ENCODE measurements around the gene TRIM6.

Gene TRIM6, protein sequence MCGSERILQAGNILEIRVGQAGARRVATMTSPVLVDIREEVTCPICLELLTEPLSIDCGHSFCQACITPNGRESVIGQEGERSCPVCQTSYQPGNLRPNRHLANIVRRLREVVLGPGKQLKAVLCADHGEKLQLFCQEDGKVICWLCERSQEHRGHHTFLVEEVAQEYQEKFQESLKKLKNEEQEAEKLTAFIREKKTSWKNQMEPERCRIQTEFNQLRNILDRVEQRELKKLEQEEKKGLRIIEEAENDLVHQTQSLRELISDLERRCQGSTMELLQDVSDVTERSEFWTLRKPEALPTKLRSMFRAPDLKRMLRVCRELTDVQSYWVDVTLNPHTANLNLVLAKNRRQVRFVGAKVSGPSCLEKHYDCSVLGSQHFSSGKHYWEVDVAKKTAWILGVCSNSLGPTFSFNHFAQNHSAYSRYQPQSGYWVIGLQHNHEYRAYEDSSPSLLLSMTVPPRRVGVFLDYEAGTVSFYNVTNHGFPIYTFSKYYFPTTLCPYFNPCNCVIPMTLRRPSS

GRCh38 chr11:5596607-5597201 lies at the start of gene TRIM6:
Gene TRIM6, plus strand, starts transcription at chr11:5596637. Its CDS starts 261 bp downstream, at chr11:5596898.
- Histone ChIP-seq H3K9me3 (ENCODE audit: control insufficient read depth, insufficient read depth, low read depth, low read length) (no peaks in the 10 kb centered on the region), H3K27ac (ENCODE audit: low read depth, low read length) (peak within 1 kb of the TSS; percentile 70; the same call in 1 of the 2 replicates), H3K27me3 (ENCODE audit: control insufficient read depth, insufficient read depth, low read length) (no peaks in the 10 kb centered on the region), H3K9ac (ENCODE audit: low read length) (peak within 1 kb of the TSS; percentile 63), H3K4me3 (ENCODE audit: low read depth, low read length) (peak within 1 kb of the TSS; percentile 75), H3K4me1 (ENCODE audit: control insufficient read depth, insufficient read depth, low read length) (peaks cover 25% of the 10 kb centered on the region), H3K36me3 (ENCODE audit: control insufficient read depth, insufficient read depth, low read length) (no peaks in the 10 kb centered on the region)

DNA sequence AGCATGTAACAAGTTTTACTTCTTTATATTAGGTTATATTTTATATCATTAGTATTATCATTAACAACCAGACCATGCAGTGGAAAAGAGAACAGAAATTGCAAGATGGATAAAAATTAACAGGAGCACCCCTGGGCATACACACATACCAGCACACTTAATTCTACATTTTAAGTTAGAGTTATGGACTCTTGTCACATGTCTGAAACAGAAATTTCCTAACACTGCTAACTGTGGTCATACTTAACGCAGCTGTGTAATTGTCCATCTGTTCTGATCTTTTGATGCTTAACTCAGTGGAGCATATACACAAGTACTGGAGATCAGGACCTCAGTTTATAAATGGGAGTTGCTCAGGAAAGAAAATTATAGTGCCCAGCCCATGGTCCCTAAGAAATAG lies 48.5 kb upstream of the TRIM6 start:
- no peaks in the 10 kb centered on the region for H3K27me3 ChIP-seq (ENCODE audit: control insufficient read depth, insufficient read depth, low read length)
- H3K4me3 ChIP-seq (ENCODE audit: low read depth, low read length), result no peak overlapping the region
- H3K36me3 ChIP-seq (ENCODE audit: control insufficient read depth, insufficient read depth, low read length), result no peaks in the 10 kb centered on the region
- H3K4me1 ChIP-seq (ENCODE audit: control insufficient read depth, insufficient read depth, low read length), result no peaks in the 10 kb centered on the region
- no peak overlapping the region for H3K27ac ChIP-seq (ENCODE audit: low read depth, low read length)
- no peaks in the 10 kb centered on the region for H3K9me3 ChIP-seq (ENCODE audit: control insufficient read depth, insufficient read depth, low read depth, low read length)
- H3K9ac ChIP-seq (ENCODE audit: low read length), result no peak overlapping the region

- H3K9me3 ChIP-seq (ENCODE audit: control insufficient read depth, insufficient read depth, low read depth, low read length), result no peaks in the 10 kb centered on the region
- H3K36me3 ChIP-seq (ENCODE audit: control insufficient read depth, insufficient read depth, low read length), result no peaks in the 10 kb centered on the region
- no peak within 1 kb of the TSS for H3K27ac ChIP-seq (ENCODE audit: low read depth, low read length)
- H3K4me3 ChIP-seq (ENCODE audit: low read depth, low read length), result no peak within 1 kb of the TSS
- no peaks in the 10 kb centered on the region for H3K4me1 ChIP-seq (ENCODE audit: control insufficient read depth, insufficient read depth, low read length)
- H3K27me3 ChIP-seq (ENCODE audit: control insufficient read depth, insufficient read depth, low read length), result no peaks in the 10 kb centered on the region
- H3K9ac ChIP-seq (ENCODE audit: low read length), result no peak within 1 kb of the TSS
Measured at GRCh38 chr11:5548440-5548839, 48.0 kb upstream of the TRIM6 start, which contains the start of gene OR52H1. Gene OR52H1, minus strand, starts transcription at chr11:5548540. Its CDS starts 3,035 bp downstream, at chr11:5545505.

DNA sequence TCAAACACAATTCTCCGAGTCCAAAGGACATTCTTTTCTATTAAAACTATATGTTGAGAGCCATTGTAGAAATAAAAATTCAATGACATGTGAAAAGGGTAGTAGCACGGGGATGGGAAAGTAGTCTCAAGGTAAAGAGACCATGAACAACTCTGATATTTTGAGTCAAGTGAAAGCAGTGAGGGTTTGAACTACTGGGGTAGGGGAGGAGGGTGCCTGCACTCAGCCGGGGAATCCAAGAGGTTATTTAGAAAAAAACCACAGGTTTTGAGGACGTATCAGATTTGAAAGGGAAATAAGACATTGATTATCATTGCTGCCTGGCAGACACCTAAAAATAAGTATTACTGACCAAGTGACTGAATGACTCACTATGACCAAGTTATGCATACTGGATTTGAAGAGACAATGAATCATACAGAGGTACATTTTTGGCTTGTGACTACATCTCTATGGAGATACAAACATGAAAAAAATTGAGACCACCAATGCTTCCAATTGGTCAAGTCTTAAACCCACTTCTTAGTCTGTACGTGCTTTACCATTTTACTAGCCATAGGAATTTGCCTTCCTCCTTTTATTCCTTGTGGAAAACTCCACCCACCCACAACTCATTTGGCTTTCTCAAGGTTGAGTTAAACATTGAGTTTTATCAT lies 45.9 kb upstream of the TRIM6 start:
- Histone ChIP-seq H3K27ac (ENCODE audit: low read depth, low read length) (no peak overlapping the region), H3K9me3 (ENCODE audit: control insufficient read depth, insufficient read depth, low read depth, low read length) (no peaks in the 10 kb centered on the region), H3K9ac (ENCODE audit: low read length) (no peak overlapping the region), H3K27me3 (ENCODE audit: control insufficient read depth, insufficient read depth, low read length) (no peaks in the 10 kb centered on the region), H3K4me1 (ENCODE audit: control insufficient read depth, insufficient read depth, low read length) (no peaks in the 10 kb centered on the region), H3K4me3 (ENCODE audit: low read depth, low read length) (no peak overlapping the region), H3K36me3 (ENCODE audit: control insufficient read depth, insufficient read depth, low read length) (no peaks in the 10 kb centered on the region)

- Histone ChIP-seq H3K9ac (ENCODE audit: low read length) (no peak overlapping the region), H3K27ac (ENCODE audit: low read depth, low read length) (no peak overlapping the region), H3K4me3 (ENCODE audit: low read depth, low read length) (no peak overlapping the region), H3K27me3 (ENCODE audit: control insufficient read depth, insufficient read depth, low read length) (no peaks in the 10 kb centered on the region), H3K9me3 (ENCODE audit: control insufficient read depth, insufficient read depth, low read depth, low read length) (no peaks in the 10 kb centered on the region), H3K36me3 (ENCODE audit: control insufficient read depth, insufficient read depth, low read length) (no peaks in the 10 kb centered on the region), H3K4me1 (ENCODE audit: control insufficient read depth, insufficient read depth, low read length) (0 out of 2 replicates have a peak, but pooled peaks cover 8% of the 10 kb centered on the region)
Measured at GRCh38 chr11:5553343-5553742, 43.1 kb upstream of the TRIM6 start.

DNA sequence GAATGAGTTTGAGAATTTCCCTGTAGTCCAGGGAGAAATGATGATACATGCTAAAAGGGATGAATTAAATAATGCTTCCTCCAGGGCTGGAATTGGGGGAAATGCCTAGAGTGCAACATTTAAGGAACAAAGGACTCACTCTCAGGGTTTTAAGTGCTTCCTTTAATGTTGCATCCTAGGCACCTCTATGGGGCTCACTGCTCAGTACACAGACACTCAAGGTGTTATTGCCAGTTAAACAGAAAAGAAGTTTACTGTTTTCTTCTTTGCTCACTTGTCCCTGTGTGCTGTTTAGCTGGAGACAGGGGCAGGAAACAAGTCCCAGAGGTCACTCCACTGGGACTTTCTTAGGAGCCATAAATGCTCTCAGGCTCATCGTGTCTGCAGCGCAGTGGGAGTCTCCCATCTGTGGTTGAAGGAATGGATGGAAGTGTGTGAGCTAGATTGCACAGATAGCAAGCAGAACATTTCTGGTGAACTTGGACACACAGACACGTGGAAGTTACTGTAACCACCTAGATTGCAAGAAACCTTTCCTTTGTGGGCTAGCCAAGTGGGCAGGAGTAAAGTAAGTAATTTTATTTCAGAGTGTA lies 39.7 kb upstream of the TRIM6 start:
- H3K27me3 ChIP-seq (ENCODE audit: control insufficient read depth, insufficient read depth, low read length), result no peaks in the 10 kb centered on the region
- H3K27ac ChIP-seq (ENCODE audit: low read depth, low read length), result no peak overlapping the region
- H3K4me1 ChIP-seq (ENCODE audit: control insufficient read depth, insufficient read depth, low read length), result 0 out of 2 replicates have a peak, but pooled peaks cover 8% of the 10 kb centered on the region
- H3K4me3 ChIP-seq (ENCODE audit: low read depth, low read length), result no peak overlapping the region
- no peak overlapping the region for H3K9ac ChIP-seq (ENCODE audit: low read length)
- H3K36me3 ChIP-seq (ENCODE audit: control insufficient read depth, insufficient read depth, low read length), result no peaks in the 10 kb centered on the region
- H3K9me3 ChIP-seq (ENCODE audit: control insufficient read depth, insufficient read depth, low read depth, low read length), result no peaks in the 10 kb centered on the region

- H3K36me3 ChIP-seq (ENCODE audit: control insufficient read depth, insufficient read depth, low read length), result no peaks in the 10 kb centered on the region
- H3K9ac ChIP-seq (ENCODE audit: low read length), result no peak overlapping the region
- 0 out of 2 replicates have a peak, but pooled peaks cover 8% of the 10 kb centered on the region for H3K4me1 ChIP-seq (ENCODE audit: control insufficient read depth, insufficient read depth, low read length)
- H3K27ac ChIP-seq (ENCODE audit: low read depth, low read length), result no peak overlapping the region
- H3K9me3 ChIP-seq (ENCODE audit: control insufficient read depth, insufficient read depth, low read depth, low read length), result no peaks in the 10 kb centered on the region
- H3K27me3 ChIP-seq (ENCODE audit: control insufficient read depth, insufficient read depth, low read length), result no peaks in the 10 kb centered on the region
- H3K4me3 ChIP-seq (ENCODE audit: low read depth, low read length), result no peak overlapping the region
Measured at GRCh38 chr11:5557751-5558150, 38.7 kb upstream of the TRIM6 start.

- Histone ChIP-seq H3K36me3 (ENCODE audit: control insufficient read depth, insufficient read depth, low read length) (no peaks in the 10 kb centered on the region), H3K27me3 (ENCODE audit: control insufficient read depth, insufficient read depth, low read length) (no peaks in the 10 kb centered on the region), H3K9ac (ENCODE audit: low read length) (no peak overlapping the region), H3K9me3 (ENCODE audit: control insufficient read depth, insufficient read depth, low read depth, low read length) (no peaks in the 10 kb centered on the region), H3K4me1 (ENCODE audit: control insufficient read depth, insufficient read depth, low read length) (no peaks in the 10 kb centered on the region), H3K4me3 (ENCODE audit: low read depth, low read length) (no peak overlapping the region), H3K27ac (ENCODE audit: low read depth, low read length) (no peak overlapping the region)
Measured at GRCh38 chr11:5564259-5565019, 32.0 kb upstream of the TRIM6 start.

DNA sequence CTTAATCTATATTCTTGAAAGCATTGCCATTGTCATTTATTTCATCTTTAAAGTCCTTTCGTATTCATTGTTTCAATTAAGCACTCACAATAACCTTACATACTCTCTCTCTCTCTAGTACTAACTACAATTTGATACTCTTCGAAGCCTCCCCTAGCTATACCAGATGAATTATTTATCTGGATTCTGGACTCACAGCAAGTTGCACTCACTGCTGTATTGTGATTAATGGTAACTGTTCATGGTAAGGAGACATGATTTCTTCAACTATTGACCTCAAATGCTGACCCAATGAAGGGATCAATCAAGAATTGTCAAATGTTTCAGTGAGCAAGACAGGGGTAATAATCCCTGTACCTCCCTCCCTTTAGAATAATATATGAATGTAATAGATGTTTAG lies 21.8 kb upstream of the TRIM6 start:
- Histone ChIP-seq H3K27ac (ENCODE audit: low read depth, low read length) (no peak overlapping the region), H3K36me3 (ENCODE audit: control insufficient read depth, insufficient read depth, low read length) (no peaks in the 10 kb centered on the region), H3K27me3 (ENCODE audit: control insufficient read depth, insufficient read depth, low read length) (no peaks in the 10 kb centered on the region), H3K9ac (ENCODE audit: low read length) (no peak overlapping the region), H3K9me3 (ENCODE audit: control insufficient read depth, insufficient read depth, low read depth, low read length) (no peaks in the 10 kb centered on the region), H3K4me3 (ENCODE audit: low read depth, low read length) (no peak overlapping the region), H3K4me1 (ENCODE audit: control insufficient read depth, insufficient read depth, low read length) (no peaks in the 10 kb centered on the region)

DNA sequence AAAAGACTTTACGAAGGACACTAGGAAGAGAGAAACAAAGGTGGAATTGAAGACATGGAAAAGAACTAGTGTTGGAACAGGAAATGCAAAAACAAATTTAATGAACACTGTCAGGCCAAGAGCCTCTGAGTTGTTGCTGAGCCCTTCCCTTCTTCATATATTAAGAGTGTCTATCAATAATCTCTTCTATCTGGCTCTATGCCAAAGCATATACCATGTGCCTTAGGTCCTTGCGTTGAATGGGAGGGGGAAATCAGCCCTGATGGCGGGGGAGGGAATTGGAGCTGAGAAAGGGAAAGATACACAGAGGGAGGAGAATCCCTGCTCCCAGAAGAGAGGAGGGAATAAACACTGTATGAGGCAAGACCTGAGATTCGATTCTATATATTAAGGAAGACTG lies 21.3 kb upstream of the TRIM6 start:
- no peak overlapping the region for H3K4me3 ChIP-seq (ENCODE audit: low read depth, low read length)
- H3K9me3 ChIP-seq (ENCODE audit: control insufficient read depth, insufficient read depth, low read depth, low read length), result no peaks in the 10 kb centered on the region
- no peaks in the 10 kb centered on the region for H3K4me1 ChIP-seq (ENCODE audit: control insufficient read depth, insufficient read depth, low read length)
- H3K36me3 ChIP-seq (ENCODE audit: control insufficient read depth, insufficient read depth, low read length), result no peaks in the 10 kb centered on the region
- no peak overlapping the region for H3K9ac ChIP-seq (ENCODE audit: low read length)
- H3K27me3 ChIP-seq (ENCODE audit: control insufficient read depth, insufficient read depth, low read length), result no peaks in the 10 kb centered on the region
- no peak overlapping the region for H3K27ac ChIP-seq (ENCODE audit: low read depth, low read length)

All from HUES6 (cell line).